Stimulated activated CD4-positive, alpha-beta T cell treated with anti-CD3 and anti-CD28 coated beads, Interleukin-1b, Interleukin-23, amount 100 ng/mL, for 48 hours (primary cell): Measurements from ENCODE around the gene PNPLA1.

ENCODE experiments used
- DNase-seq: peaks from one replicate; pipeline ENCODE4 v3.0.0-alpha.2; 2020

The PNPLA1 gene

DNA sequence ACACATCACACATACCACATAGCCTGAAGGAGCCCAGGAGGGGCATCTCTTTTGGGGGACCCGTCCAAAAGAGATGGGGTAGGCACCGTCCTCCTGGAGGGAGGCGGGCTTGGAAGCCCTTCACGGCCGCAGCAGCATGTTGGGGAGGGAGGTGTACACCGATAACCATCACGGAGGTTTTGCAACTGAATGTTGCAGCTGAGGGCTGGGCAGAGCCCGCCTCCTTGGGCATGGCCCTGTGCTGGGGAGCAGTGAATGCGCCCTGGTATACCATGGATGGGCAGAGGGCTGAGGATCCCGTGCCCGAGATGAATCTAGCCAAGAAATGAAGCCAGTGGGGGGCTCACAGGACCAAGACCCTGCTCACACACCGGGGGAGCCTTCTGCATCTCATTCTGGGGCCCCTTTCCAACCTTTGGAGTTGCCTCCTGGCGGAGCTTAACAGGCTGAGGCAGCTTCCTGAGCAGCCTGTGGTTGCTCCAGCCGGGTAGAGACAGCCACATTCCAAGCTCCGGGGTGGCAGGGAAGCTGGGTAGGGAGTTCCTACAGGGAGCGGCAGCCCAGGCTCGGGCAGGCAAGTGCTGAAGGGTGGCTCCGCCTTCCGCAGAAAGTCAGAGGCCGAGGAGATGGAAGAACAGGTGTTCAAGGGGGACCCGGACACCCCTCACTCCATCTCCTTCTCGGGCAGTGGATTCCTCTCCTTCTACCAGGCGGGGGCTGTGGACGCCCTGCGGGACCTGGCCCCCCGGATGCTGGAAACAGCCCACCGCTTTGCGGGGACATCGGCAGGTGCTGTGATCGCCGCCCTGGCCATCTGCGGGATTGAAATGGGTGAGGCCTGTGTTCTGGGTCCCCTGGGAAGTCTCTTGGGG, at the start of gene PNPLA1:
TSS of gene PNPLA1 (plus strand) at position 227 of the 872 bp plus-strand sequence. CDS start at position 627, 400 bp downstream.
- DNase-seq = no peak

- no peak for DNase-seq
Measured at GRCh38 chr6:36220226-36220625, 49.6 kb upstream of the PNPLA1 start.

GRCh38 chr6:36221674-36222073, 48.2 kb upstream of the PNPLA1 start:
- no peak for DNase-seq

DNA sequence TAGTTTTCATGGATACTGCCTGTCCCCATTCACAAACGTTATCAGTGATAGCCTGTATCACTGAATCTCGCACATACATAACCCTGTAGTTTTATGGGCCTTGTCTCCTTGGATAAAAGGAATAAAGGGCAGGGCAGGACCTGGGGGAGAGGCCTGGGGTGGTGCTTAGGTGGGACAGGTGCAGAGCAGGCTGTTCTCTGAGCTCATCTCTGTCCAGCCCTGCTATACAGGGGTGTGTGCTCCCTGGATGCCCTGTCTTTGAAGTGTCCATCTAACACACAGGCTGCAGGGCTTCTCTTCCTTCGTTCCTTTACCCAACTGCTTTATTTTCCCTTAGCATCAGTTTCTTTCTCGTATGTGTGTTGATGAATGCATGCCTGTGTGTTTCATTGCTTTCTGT, 46.9 kb upstream of the PNPLA1 start:
- no peak for DNase-seq

DNA sequence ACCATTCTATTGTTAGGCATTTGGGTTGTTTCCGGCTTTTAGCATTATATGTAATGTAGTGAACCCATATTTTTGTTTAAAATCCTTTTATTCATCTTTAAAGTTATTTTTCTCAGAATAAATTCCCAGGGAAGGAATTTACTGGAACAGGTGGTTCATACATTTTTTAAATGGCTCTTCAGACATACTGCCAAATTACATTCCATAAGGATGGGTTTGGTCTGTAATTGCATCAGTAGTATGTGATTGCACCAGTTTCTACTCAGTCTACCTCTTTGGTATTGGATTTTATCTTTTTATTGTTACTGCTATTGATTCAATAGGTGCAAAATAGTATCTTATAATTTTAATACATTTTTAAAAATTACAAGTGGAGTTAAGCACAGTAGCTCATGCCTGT, 46.2 kb upstream of the PNPLA1 start:
- DNase-seq = no peak

DNA sequence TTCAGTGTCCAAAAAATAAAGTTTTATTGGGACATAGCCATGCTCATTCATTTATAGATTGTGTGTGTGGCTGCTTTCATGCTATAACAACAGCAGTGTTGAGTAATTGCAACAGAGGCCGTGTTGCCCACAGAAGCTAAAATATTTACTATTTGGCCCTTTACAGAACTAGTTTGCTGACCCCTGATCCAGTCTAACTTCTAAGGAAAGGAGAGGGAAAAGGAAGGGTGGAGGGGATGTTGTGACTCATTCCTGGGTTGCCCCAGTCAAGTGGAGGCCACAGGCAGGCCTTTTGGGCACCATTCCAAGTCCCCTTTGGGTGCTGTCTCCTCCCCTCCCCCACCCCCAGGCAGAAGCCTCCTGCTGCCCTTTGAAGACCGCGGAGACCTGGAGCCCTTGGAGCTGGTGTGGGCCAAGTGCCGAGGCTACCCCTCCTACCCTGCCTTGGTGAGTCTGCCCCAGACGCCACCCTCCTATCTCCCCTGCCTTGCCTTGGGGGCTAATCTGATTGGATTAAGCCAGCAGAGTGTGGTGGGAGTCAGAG, 44.9 kb upstream of the PNPLA1 start:
- DNase-seq = no peak

GRCh38 chr6:36226438-36227047, 43.3 kb upstream of the PNPLA1 start:
- DNase-seq = no peak

DNA sequence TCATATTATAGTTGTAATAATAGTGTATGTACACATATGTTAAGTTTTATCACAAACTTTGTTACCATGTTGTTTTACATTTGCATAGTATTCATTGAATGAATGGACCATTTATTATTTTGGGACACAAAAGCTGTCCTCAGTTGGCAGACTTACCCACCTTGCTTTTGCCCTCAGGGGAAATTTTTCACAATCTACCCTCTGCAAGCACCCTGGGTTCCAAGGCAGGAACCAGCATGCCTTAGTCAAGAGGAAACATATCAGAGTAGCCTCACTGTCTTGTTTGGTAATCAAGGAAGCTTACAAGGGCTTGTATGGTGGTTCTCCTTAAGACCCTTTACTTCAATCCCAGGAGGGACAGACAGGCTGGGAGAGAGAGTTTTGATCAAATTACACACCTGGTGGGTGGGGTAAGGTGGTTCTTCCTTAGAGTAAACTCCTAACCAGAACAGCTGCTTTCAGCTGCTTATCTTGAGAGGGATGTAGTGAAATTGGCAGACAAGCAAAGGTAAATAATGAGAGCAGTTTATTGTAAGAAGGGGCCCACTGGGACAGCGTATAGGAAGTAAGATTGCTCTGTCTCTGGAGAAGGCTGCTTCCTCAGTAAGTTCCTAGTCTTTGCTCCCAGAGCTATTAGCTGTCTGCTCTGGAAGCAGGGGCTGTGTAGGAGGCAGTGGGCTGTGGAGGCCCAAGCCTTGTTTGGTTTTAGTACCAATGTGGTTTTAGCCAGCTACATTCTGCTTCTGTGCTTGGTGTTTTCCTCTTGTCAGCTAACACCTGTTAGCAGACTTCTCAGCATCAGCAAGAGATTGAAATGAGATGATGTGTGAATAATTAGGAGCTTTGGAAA, 42.3 kb upstream of the PNPLA1 start:
- DNase-seq = no peak

GRCh38 chr6:36229223-36229622, 40.6 kb upstream of the PNPLA1 start:
- no peak for DNase-seq

DNA sequence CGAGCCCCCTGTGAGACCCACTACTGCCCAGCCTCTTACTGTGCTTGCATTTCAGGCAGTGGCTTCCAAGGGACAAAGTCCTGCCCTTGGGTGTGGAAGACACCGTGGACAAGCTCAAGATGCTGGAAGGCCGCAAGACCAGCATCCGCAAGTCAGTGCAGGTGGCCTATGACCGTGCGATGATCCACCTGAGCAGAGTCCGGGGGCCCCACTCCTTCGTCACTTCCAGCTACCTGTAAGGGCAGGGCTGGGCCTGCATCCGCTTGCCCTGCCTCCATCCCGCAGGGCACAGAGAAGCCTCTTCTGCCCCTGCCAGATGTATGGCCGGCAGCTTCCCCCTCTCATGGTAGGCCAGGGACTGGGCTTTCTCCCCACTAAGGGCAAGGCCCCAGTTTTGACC, 39.5 kb upstream of the PNPLA1 start:
- no peak for DNase-seq

DNA sequence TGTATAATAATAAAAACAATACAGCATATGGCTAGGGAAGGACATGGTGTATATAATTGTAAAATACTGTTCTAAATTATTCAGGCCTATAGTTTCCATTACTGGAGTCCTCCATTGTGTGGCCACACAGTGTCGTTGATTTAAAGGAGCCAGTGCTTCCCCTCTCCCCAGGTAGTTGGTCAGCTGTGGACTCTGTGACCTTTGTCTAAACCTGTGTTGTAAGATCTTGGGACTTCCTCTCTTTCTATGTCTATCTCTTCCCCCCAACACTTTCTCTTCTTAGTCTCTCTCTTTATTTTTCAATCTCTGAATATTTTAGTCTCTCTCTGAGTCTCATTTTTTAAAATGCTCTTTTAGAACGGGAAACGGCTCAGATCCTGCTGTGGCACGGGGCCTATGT, 37.7 kb upstream of the PNPLA1 start:
- no peak for DNase-seq

DNA sequence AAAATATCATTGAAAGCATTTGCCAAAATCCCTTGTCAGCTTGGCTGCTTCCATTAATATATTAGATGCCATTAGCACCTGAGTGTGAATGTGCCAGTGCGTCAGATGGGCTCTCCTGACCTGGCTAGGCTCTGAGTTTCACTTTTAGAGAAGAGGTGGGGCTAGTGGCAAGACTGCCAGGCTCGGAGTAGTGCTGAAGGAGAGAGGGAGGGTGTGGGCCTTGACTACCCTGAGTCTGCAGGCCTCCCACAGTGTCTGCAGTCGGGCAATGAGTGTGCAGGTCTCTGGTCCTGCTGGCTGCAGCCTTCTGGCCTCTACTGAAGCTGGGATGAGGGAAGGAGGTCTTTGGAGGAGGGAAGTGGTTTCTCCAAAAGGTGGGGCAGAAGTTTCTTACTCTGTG, 34.6 kb upstream of the PNPLA1 start:
- DNase-seq = no peak

DNA sequence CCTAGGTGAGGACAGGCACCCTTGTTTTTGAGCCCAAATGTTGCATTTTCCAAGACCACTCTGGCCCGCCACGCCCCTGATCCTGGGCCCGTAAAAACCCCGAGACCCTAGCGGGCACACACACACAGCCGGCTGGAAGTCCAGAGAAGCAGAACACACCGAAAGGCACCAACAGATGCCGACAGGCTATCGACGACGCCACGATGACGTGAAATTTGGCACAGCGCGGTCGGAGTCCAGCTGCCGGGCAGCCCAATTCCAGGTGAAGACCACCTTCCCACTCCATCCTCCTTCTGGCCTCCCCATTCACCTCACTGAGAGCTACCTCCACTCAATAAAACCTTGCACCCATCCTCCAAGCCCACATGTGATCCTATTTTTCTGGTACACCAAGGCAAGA, 34.0 kb upstream of the PNPLA1 start:
- DNase-seq = no peak

GRCh38 chr6:36239774-36240173, 30.1 kb upstream of the PNPLA1 start:
- DNase-seq = no peak

GRCh38 chr6:36241728-36242127, 28.1 kb upstream of the PNPLA1 start:
- DNase-seq = no peak

GRCh38 chr6:36242161-36242560, 27.7 kb upstream of the PNPLA1 start:
- DNase-seq = no peak

GRCh38 chr6:36242626-36243025, 27.2 kb upstream of the PNPLA1 start:
- DNase-seq = no peak

DNA sequence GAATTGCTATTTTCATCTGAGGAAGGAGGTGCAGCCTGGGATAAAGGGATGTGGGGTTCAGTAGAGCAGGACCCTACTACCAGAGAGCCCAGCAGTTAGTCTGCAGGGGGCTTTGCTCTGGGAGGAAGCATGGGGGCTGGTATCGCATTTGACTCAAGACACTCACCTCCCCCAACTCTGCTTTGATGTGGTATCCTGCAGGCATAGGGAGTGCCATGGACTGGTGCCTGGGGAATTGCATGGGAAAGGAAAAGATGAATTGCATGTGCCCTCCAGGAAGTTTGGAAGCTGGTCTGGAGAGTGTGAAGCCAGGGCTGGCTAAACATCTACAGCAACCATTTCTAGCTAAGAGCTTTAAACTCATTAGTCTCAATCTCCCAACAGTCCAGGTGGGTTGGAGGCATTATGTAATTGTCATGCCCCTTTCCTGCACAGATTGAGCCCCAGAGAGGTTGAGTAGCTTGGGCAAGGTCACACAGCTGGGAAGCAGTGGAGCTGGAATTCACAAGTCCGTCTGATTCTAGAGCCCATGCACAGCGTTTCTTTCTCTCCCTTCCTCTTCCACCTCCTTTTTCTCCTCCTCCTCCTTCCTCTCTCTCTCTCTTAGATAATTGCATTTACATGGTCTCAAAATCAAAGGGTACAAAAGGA, 26.2 kb upstream of the PNPLA1 start:
- no peak for DNase-seq

DNA sequence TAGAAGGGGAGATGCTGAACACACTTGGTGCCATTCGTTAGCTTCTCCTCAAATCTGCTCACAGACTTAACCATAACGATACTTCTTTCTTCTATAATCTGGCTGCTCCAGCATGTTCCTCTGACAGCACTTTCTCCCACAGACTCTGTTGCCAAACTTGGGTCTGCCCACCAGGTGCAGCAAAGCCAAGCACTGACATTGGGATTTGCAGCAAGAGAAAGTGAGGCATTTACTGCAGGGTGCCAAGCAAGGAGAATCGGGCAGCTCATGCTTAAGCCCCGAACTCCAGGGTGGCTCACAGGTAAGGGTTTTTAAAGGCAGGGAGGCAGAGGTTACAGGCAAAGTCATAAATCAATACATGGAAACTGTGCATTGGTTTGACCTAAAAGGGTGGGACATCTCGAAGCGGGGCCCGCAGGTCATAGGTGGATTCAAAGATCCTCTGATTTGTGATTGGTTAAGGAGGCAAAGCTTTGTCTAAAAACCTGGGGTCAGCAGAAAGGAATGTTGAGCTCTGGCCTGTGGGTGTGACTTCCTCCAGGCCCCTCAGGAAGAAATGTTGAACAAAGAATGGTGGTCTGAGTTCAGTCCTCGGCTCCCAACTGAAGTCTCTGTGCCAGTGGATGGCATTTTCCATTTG, 25.1 kb upstream of the PNPLA1 start:
- no peak for DNase-seq

DNA sequence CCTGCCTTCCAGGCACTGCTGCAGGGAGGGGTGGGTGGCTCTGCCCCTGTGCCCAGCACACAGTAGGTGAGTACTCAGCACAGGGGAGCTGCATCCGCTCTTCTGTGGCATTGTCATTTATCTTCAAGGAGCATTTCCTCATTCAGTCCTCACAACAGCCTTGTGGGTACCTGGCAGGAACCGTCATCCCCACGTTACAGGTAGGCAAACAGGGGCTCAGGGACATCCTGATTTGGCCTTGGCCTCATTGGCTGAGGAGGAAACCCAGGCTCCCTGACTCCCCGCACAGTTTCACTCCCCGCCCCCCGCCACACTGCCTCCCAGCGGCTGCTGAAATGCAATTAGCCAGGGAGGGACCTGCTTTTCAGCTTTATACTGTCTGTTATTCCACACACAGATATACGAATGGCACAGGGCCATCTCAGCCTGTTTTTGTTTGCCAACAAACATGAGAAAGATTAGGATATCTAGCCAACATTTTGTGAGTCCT, 24.2 kb upstream of the PNPLA1 start:
- DNase-seq = no peak

- no peak for DNase-seq
Measured at GRCh38 chr6:36246506-36247268, 23.2 kb upstream of the PNPLA1 start.
